ENCODE results near the gene CGN.

DNA sequence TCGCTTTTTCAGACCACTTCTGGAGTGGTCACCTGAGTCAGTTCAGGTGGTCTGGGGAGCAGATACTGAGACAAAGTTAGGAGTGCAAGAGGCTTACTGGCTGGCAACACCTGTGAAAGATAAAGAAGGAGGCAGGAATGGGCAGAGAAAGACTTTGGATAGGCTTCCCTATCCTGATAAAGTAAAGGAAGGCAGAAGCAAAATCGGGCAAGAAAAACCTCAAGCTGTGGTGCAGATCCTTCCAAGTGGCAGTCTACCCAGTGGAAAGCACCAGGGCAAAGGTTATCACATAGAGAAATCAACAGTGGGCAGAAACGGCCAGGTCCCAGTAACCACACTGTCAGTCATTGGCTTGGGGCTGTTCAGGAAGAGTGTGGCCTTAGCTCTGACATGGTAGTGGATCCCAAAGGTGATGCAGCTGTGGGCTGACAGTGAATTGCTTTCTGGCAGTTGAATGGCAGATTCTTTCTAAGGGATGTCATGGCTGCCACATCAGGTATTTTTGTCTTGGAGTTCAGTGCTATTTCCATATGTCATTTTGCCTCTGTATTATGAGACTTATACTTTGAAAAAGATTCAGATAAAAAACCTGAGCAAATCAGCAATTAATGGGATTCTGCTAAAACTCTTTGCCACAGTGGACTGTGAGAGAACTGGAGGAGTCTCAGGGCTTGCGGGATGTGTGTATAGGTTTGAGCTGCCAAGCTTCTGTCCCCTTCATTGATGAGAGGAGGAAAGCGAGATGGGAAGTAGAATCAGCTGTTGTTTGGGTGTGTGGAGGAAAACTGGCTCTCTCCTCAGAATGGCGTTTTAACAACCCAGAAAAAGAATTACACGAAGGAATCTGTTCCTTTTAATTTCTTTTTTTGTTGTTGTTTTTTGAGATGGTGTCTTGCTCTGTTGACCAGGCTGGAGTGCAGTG, 8.1 kb upstream of the CGN start:
- no peak for TF ChIP-seq EZH2 (IDR thresholded peaks at IDR 0.05; ENCODE audit: low read depth, unreplicated experiment)
- TF ChIP-seq, protein P1, sequence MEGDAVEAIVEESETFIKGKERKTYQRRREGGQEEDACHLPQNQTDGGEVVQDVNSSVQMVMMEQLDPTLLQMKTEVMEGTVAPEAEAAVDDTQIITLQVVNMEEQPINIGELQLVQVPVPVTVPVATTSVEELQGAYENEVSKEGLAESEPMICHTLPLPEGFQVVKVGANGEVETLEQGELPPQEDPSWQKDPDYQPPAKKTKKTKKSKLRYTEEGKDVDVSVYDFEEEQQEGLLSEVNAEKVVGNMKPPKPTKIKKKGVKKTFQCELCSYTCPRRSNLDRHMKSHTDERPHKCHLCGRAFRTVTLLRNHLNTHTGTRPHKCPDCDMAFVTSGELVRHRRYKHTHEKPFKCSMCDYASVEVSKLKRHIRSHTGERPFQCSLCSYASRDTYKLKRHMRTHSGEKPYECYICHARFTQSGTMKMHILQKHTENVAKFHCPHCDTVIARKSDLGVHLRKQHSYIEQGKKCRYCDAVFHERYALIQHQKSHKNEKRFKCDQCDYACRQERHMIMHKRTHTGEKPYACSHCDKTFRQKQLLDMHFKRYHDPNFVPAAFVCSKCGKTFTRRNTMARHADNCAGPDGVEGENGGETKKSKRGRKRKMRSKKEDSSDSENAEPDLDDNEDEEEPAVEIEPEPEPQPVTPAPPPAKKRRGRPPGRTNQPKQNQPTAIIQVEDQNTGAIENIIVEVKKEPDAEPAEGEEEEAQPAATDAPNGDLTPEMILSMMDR (conservative IDR thresholded peaks at IDR 0.05; ENCODE audit: low read depth in 2 of 2): no peak

Measured in GM23338 (cell line).